Sciatic nerve (tissue), 2 donors: ENCODE measurements around the gene TAF4. TPM values are rescaled to one million over a fixed set of nuclear protein-coding genes. Genes with fewer than 3 reads are reported as not detected.

Source experiments
- ATAC-seq: fragments of 200-7000 bp; cut with Tn5 transposase; one replicate; pipeline ENCODE4 v1.9.1; 2020; ENCODE audit warnings: mild to moderate bottlenecking, moderate library complexity
- DNase-seq: peaks from one replicate; pipeline ENCODE4 v3.0.0-alpha.2; 2020; ENCODE audit warnings: low spot score
- intact Hi-C: fragments of 100-400 bp; cut with DNase I; formaldehyde crosslinking; loops from one replicate; pipeline ENCODE4 v1.14.2; 2022
- total RNA-seq: library from RNA; stranded (reverse); fragmentation: NEBNext Ultra II Directional; extraction: Animal tissue kit (Norgen Biotek cat#: 25700); gene quantifications from one replicate; pipeline ENCODE4 v1.2.1, GENCODE V29; 2021
- donor health status: DM: no; HTN: no; CAD: no.
- donor health status: DM: no; HTN: no; CAD: no.

The TAF4 gene
- total RNA-seq, 1 donor from 2014 or later = 20.1 TPM

- intact Hi-C loops = no loop called here
- ATAC-seq = no peak
- DNase-seq = no peak
Measured at GRCh38 chr20:62014488-62014775, 51.2 kb downstream of the TAF4 start.

- DNase-seq = no peak
- no peak for ATAC-seq
- intact Hi-C loops = no loop called here
Measured at GRCh38 chr20:62012631-62013030, 53.0 kb downstream of the TAF4 start.

GRCh38 chr20:62011938-62012534 lies 53.6 kb downstream of the TAF4 start:
- ATAC-seq (no peak), DNase-seq (no peak)
- intact Hi-C loops = no loop called here

GRCh38 chr20:62011403-62011790 lies 54.3 kb downstream of the TAF4 start:
- DNase-seq (no peak), ATAC-seq (peak; percentile 46)
- intact Hi-C loops = no loop called here

GRCh38 chr20:62010551-62011402 lies 54.9 kb downstream of the TAF4 start:
- DNase-seq = no peak
- intact Hi-C loops = no loop called here
- peak; percentile 76 for ATAC-seq

GRCh38 chr20:62009869-62010445 lies 55.7 kb downstream of the TAF4 start:
- DNase-seq = no peak
- no peak for ATAC-seq
- intact Hi-C loops = no loop called here

- DNase-seq = no peak
- intact Hi-C loops = no loop called here
- no peak for ATAC-seq
Measured at GRCh38 chr20:62009322-62009721, 56.4 kb downstream of the TAF4 start.

- DNase-seq (no peak), ATAC-seq (no peak)
- intact Hi-C loops = no loop called here
Measured at GRCh38 chr20:62008643-62009183, 57.0 kb downstream of the TAF4 start.

- intact Hi-C loops = no loop called here
- ATAC-seq (no peak), DNase-seq (no peak)
Measured at GRCh38 chr20:62007127-62007647, 58.5 kb downstream of the TAF4 start.

- DNase-seq (no peak), ATAC-seq (no peak)
- intact Hi-C loops = no loop called here
Measured at GRCh38 chr20:62006482-62006881, 59.2 kb downstream of the TAF4 start.

GRCh38 chr20:62004614-62005013 lies 61.1 kb downstream of the TAF4 start:
- ATAC-seq (no peak), DNase-seq (no peak)
- intact Hi-C loops = no loop called here

- intact Hi-C loops = no loop called here
- no peak for ATAC-seq
Measured at GRCh38 chr20:62003567-62004405, 61.9 kb downstream of the TAF4 start.

GRCh38 chr20:62002882-62003480 lies 62.7 kb downstream of the TAF4 start:
- intact Hi-C loops = no loop called here

More at GRCh38 chr20:62003567-62004405, 61.9 kb downstream of the TAF4 start:
- DNase-seq = no peak

GRCh38 chr20:62001178-62001715 lies 64.4 kb downstream of the TAF4 start:
- ATAC-seq = no peak
- intact Hi-C loops = no loop called here

More at GRCh38 chr20:62002882-62003480, 62.7 kb downstream of the TAF4 start:
- ATAC-seq = no peak
- no peak for DNase-seq

GRCh38 chr20:61998343-61999121 lies 67.1 kb downstream of the TAF4 start:
- DNase-seq = no peak
- no peak for ATAC-seq

More at GRCh38 chr20:62001178-62001715, 64.4 kb downstream of the TAF4 start:
- DNase-seq = no peak

GRCh38 chr20:61997891-61998290 lies 67.8 kb downstream of the TAF4 start:
- DNase-seq = no peak
- no peak for ATAC-seq
- intact Hi-C loops = no loop called here

More at GRCh38 chr20:61998343-61999121, 67.1 kb downstream of the TAF4 start:
- intact Hi-C loops = no loop called here

GRCh38 chr20:61997372-61997771 lies 68.3 kb downstream of the TAF4 start:
- no peak for ATAC-seq
- DNase-seq = no peak
- intact Hi-C loops = no loop called here

GRCh38 chr20:61994546-61994945 lies 71.1 kb downstream of the TAF4 start:
- DNase-seq = no peak
- ATAC-seq = no peak
- intact Hi-C loops = no loop called here
